Measurements from ENCODE around the gene RABGEF1.
"Not testable (repeated sequence)": the region's sequence is repeated elsewhere in the genome, so short reads cannot be mapped to it uniquely, and the experiment has no call there.

Gene RABGEF1

DNA sequence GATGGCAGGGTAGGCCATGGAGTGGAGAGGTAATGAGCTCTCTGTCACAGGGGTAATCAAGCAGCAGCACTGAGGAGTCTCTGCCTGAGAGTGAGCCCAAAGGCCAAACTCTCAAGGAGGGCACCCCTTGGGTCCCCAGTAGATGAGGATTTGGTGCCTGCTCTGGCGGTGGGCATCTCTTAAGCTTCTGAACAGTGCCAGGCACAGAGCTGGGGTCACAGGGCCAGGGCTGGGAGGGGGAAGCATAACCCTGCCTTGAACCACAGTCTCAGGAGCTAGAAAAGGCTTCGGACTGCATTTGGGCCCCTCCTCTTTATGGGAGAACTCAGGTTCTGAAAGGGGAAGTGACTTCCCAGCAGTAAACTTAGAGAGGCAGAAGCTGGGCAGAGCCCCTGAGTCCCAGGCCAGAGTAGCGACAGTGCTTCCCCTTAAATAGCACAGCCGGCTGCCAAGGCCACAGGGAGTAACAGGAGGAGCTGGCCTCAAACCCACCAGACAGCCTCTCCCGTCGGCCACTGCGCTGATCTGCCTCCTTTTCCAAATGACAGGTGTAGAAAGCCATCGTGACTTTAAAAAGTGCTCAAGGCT lies 76.8 kb downstream of the RABGEF1 start:
- DNase-seq = peak; percentile 2

DNA sequence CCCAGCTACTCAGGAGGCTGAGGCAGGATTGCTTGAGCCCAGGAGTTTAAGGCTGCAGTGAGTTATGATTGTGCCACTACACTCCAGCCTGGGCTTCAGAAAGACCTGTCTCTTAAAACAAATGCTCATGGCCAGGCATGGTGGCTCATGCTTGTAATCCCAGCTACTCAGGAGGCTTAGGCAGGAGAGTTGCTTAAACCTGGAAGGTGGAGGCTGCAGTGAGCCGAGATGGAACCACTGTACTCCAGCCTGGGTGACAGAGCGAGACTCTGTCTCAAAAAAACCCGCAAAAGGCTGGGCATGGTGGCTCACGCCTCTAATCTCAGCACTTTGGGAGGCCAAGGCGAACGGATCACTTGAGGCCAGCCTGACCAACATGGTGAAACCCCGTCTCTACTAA lies 77.4 kb downstream of the RABGEF1 start:
- DNase-seq = not testable (repeated sequence)

DNA sequence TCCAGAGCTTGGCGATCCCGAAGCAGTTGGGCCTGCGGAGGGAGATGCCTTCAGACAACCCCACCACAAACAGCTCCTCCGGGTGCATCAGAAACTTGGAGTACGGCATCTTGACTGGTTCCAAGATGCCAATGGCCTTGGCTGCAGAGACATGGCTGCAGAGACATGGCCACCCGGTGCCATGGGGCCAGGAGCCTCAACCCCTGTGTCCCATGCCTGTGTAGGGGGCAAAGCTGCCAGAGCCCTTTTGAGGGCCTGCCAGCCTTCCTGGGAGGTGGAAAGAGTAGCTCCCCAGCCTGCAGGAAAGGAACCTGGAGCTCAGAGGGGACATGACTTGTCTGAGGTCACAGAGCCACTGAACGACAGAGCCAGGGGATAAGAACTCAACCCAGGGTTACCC lies 83.5 kb downstream of the RABGEF1 start:
- no peak for DNase-seq

DNA sequence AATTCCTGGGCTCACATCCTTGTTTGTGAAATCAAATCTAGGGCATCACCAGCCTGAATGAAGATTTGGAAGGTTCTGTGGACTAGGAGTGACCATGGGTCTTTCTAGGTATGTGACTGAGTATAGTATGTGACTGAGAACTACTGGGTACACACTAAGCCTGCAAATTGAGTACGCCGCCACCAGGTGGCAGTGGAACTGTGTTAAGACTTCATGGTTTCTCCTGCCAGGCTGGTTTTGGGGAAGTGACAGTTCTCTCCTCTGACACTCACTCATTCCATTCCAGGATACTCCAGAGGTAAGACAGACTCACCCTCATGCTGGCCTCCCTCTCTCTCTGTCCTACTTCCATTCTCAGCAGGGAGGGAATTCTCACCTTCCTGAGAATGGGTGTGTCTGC lies 85.0 kb downstream of the RABGEF1 start:
- peak; percentile 19 for DNase-seq

DNA sequence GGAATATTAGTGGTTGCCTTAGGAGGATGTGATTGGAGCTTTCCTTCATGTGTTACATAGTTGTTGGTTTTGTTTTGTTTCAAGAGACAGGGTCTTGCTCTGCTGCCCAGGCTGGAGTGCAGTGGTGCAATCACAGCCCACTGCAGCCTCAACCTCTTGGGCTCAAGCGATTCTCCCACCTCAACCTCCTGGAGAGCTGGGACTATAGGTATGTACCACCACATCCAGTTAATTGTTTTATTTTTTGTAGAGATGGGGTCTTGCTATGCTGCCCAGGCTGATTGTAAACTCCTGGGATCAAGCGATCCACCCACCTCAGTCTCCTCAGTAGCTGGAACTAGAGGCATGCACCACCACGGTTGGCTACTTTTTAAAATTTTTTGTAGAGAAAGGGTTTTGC lies 86.1 kb downstream of the RABGEF1 start:
- no peak for DNase-seq

DNA sequence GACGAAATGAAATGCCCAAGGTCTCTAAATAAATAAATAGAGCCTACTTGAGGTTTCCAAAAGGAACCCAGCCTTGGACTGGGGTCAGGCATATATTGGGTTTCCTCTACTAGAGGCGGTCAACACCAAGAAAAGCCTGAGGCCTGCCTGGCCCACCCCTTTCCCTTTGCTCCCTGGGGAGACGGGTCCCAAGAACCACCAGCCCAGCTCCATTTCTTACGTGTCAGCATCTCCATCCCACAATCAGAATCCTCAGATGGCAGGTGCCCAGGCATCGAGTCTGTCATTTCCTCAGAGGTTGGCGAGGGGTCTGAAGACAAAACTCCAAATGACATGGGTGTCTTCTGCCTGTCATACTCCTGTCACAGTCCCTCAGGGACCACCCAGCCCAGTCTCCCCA lies 90.4 kb downstream of the RABGEF1 start:
- DNase-seq = not testable (repeated sequence)

DNA sequence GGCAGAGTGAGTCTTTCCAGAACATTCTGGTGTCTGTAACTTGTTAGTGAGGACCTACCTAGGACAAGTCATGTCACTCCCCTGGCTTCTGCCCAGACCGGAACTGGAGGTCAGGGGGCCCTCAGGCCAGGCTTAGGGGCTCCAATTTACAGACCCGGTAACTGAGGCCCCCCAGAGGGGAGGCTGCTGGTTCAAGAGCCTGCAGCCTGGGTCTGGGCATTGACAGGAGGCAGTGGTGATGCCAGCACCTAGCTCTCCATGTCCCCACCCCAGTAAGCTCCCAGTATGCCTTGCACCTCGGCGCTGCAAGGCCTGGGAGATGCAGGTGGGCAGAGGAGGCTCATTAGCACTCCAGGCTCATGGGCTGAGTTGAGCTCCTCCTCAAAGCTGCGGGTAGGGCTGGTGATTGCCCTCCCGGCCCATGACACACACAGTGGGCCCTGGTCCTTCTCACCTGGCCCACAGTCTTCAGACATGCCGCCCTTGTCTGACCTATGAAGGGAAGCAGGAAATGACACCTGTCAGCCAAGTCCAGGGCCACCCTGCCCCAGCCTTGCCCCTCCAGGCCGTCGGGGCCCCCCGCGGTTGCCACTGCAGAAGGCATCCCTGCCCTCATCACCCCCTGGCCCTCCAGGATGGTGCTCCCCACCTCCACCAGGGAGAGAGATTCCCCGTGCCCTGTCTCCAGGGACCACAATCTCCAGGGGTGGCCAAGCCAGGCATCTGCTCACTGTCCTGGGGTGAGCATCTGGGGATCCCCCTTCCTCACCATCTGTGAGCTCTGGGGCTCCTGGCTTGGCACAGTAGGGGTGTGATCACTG lies 92.2 kb downstream of the RABGEF1 start:
- no peak for DNase-seq

DNA sequence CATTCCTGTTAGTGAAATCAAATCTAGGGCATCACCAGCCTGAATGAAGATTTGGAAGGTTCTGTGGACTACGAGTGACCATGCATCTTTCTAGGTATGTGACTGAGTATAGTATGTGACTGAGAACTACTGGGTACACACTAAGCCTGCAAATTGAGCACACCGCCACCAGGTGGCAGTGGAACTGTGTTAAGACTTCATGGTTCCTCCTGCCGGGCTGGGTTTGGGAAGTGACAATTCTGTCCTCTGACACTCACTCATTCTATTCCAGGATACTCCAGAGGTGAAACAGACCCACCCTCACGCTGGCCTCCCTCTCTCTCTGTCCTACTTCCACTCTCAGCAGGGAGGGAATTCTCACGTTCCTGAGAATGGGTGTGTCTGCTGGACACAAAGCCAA lies 96.5 kb downstream of the RABGEF1 start:
- peak; percentile 14 for DNase-seq

DNA sequence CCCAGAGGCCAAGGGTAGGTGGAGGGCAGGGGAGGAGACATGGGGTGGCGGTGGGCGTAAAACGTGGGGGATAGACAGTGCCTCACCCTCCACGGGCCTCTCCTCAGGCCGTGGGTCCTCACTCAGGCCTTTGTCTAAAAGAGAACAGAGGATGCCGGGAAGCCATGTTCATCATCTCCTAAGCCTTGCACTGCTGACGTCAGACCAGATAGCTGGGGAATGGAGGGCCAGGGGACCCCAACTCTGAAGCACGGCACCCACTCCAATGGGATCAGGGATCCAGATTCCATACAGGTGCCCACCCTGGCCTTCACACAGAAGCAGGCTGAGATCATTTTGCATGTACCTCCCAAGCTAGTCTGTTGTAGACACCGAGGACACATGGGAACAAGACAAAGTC lies 97.1 kb downstream of the RABGEF1 start:
- no peak for DNase-seq

DNA sequence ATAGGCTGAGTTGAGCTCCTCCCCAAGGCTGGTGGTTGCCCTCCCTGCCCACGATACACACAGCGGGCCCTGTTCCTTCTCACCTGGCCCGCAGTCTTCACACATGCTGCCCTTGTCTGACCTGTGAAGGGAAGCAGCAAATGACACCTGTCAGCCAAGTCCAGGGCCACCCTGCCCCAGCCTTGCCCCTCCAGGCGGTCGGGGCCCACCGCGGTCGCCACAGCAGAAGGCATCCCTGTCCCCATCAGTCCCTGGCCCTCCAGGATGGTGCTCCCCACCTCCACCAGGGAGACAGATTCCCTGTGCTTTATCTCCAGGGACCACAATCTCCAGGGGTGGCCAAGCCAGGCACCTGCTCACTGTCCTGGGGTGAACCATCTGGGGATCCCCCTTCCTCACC lies 99.3 kb downstream of the RABGEF1 start:
- no peak for DNase-seq

DNA sequence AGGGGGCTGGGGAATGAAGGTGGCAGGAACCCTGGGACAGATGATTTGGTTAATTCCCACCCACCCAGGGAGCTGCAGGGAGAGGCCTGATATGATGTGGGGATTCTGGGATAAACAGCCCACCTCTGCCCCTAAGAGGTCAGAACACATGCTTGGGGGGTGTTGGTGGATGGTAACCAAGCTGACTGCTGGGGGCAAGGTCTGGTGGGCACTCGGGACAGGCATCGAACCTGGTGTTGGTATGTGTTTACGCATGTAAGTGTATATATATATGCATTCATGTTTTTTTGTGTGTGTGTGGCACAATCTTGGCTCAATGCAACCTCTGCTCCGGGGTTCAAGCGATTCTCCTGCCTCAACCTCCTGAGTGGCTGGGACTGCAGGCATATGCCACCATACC lies 99.8 kb downstream of the RABGEF1 start:
- no peak for DNase-seq

DNA sequence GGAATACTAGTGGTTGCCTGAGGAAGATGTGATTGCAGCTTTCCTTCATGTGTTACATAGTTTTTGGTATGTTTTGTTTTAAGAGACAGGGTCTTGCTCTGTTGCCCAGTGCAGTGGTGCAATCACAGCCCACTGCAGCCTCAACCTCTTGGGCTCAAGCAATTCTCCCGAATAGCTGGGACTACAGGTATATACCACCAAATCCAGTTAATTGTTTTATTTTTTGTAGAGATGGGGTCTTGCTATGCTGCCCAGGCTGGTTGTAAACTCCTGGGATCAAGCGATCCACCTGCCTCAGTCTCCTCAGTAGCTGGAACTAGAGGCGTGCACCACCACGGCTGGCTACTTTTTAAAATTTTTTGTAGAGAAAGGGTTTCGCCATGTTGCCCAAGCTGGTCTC lies 101.4 kb downstream of the RABGEF1 start:
- no peak for DNase-seq

DNA sequence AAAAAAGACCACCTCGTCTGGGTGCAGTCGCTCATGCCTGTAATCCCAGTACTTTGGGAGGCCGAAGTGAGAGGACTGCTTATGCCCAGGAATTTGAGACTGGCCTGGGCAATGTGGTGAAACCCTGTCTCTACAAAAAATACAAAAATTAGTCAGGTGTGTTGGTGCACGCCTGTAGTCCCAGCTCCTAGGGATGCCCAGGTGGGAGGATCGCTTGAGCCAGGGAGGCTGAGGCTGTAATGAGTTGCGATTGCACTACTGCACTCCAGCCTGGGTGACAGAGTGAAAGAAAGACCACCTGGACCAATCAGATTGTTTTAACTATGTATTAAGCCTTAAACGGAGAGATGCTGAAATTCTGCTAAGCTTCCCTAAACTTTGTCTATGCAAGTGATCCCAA lies 103.0 kb downstream of the RABGEF1 start:
- DNase-seq = not testable (repeated sequence)

DNA sequence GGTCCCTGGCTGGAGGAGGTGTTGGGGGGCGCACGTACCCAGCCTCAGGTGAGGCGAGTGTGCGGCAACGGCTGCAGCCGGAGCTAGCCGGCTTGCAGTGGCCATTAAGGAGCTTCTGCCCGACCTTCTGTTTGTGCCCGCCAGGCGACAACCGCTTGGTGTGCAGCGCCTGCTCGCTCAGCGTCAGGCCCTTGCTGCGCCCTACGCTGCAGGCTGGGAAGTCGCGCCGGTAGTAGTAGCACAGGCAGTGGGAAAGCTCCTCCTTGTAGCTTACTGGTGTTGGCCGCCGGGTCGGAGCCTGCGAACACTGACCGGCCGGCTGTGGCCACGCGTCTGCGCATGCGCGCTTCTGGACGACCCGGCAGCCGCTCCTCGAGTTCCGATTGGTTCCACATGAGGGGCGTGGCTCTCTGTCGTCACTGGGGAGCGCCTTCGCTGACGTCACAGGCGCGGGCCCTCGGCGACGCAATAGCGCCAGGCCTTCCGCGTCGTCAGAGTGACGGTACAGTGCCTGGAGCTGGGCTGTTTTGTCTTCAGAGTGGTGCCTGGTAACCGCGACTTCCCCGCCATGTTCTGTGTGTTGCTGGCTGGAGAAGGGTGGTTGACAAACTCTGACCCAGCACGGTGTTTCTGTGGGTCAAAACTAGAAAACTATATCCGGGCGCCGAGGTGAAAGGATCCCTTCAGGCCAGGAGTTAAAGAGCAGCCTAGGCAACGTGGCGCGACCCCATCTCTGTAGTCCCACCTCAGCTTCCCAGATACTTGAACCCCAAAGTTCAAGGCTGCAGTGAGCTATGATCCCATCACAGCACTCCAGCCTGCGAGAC lies 104.2 kb downstream of the RABGEF1 start:
- DNase-seq = peak; percentile 99

DNA sequence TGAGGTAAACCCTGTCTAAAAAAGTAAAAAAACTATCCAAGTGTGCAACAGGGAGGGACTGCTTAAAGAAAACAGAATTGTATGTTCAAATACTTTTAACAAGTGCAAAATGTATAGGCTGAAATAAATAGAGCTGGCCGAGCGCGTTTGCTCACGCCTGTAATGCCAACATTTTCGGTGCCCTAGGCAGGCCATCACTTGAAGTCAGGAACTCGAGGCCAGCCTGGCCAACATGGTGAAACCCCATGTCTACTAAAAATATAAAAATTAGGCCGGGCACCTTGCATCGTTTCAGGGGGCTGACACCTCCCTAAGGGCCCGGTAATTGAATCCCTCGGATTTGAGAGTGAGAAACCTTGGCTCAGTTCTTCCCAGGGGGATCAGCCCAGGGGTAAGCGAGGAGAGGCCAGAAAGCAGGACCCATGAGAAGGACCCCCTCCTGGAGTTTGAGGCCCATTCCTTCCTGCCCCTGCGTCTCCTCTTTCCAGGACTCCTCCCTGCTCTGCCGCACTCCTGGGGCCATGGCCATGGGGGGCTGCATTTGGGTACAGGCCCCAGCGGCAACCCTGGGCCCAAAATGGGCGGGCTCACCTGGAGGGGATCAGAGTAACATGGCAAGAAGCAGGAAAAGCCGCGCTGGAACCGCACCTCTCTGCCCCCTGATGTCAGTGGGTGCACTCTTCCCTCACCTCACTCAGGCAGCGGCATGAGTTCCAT lies 105.0 kb downstream of the RABGEF1 start:
- DNase-seq = no peak

DNA sequence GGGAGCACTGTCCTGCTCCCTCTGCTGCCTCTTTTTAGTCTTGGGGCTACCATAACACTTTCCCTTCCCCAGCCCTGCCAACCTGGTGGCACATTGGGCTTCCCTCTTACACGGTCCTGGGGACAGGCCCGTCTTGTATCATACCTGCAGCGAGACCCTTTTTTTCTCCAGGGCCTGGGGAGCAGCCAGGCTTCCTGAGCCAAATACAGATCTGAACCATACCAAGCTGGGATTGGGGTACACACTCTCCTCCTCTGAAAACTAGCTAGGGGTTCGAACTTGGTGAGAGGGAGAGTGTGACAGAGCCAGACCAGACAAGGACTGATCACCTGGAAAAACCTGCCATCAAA lies 105.5 kb downstream of the RABGEF1 start:
- DNase-seq = not testable (repeated sequence)

DNA sequence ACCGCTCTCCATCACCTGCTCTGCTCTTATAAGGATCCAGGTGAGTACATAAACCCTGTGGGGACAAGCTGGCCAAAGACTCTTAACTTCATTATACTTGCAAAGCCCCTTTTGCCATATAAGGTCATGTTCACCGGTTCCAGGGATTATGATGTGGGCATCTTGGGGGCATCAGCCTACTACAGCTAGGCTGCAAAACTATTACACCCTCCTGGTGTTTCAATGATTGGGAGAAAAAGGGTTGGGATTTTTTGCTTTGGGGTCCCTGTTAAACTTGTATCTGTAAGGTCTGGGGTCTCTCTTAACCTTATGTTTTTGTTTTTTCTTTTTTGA lies 107.0 kb downstream of the RABGEF1 start:
- not testable (repeated sequence) for DNase-seq

DNA sequence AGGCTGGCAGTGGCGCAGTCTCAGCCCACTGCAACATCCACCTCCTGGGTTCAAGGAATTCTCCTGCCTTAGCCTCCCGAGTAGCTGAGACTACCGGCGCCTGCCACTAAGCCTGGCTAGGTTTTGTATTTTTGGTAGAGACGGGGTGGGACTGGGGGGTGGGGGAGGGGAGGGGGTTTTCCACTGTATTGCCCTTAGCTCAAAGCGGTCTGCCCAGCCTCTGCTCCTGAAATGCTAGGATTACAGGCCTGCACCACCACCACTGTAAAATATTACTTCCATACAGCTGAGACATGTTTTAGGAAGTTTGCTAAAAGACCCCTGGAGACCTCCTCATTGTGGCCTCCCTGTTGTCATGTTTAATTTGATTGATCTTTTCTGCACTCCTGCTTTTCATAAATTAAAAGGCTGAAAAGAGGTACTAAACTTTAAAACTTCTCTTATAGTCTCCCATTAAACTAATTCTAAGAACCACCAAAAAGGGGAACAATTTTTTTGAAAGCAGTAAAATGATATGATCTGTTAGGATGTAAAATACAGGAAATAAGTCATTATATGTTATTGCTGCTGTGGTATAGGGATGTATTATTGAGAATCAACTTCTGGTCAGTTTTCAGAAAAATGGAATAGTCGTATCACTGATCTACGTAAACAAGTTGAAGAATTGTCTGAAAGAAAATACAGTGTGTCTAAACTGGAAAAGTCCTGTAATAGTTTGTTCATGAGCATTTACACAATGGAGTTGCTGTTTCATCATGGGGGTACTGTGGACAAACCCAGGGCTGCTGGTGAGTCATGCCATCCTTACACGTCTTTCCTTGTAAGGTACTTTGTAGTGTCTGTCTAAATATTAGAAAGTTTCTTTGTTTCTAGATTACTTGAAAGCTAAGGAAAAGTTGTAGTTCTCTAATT lies 107.6 kb downstream of the RABGEF1 start:
- DNase-seq = peak; percentile 6

DNA sequence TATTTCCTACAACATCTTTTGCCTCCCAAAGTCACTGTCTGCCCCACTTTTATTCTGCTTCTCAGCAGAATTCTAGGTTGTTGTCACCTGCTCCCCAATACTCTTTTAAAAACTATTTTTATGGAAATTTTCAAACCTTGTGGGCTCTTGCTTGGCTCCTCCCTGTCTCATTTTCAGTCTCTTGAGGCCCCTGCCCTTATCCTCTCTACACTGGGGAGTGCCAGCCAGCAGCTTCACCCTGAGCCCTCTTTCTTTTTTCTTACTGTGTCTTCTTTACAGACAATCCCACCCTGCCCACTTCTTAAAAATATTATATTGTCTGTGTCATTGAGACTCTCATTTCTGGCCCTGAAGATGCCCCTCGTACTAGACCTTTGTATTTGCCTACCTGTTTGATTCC lies 118.8 kb downstream of the RABGEF1 start:
- no peak for DNase-seq

DNA sequence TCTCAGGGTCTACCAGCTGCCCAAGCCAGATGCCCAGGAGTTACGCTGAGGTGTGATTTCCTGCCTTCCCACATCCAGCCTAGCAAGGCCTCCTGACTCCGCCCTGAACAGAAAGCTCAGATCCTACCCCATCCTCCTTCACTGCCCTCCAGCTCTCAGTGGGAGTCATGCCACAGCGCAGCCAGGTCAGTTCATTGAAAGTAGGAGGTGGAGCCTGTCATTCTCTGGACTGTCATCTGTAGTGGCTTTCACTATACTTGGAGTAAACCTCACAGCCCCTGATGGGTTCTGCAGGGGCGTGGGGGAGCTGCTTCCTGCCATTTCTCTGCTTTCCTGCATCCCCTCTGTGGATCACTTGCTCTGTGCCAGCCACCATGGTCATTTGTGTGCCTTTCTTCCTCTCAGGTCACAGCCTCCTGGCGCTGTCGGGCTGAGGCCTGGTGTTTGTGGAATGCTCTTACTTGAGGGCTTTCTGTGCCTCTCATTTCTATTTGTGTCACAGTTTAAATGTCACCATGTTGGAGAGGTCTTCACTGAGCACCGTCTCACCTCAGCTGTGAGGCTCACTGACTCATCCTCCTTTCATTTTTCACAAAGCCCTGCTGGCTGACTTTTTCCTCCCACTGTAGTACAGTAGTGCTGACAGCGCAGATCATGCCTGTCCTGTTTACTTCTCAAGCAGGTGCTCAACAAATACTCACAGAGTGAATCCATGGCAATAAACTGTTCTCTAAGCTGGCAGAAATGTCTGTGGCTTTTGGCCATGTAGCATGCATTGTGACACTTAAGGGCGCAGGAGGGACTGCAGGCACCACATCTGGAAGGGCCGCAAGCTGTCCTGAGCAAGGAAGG lies 119.5 kb downstream of the RABGEF1 start:
- DNase-seq = peak; percentile 24

DNA sequence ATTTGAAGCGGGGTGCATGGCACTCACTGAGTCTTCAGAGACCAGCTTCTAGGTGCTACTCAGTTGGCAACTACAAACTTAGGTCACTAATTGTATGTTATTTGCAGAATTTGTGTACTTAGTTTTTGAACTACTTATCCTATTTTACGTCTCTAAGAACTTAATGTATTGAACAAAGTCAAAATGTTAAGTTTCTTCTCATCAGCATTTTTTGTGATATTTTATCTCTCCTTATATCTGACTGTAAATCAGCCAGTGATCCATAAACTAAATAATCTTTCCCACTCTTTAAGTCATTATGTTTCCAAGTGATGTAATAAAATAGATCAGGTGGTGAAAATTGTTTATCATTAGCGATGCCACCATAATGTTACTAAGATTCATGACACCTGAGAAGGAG lies 120.2 kb downstream of the RABGEF1 start:
- no peak for DNase-seq

Measured in CD4-positive, alpha-beta T cell treated with Interleukin-21 for 1 hour (primary cell).